GM19372 (cell line): Measurements from ENCODE around the gene SLC9A3.

Experiments
- ATAC-seq: cut with Tn5 transposase; IDR thresholded peaks from one replicate; pipeline ENCODE4 v1.9.1; 2021; ENCODE audit warnings: mild to moderate bottlenecking, low read depth, moderate library complexity; ENCODE audit not compliant: unreplicated experiment

SLC9A3 gene

GRCh38 chr5:423626-424261 lies 100.5 kb downstream of the SLC9A3 start:
- no peak for ATAC-seq

- no peak for ATAC-seq
These were observed 101.0 kb downstream of the SLC9A3 start for GRCh38 chr5:423233-423565.

GRCh38 chr5:422323-423232 lies 101.7 kb downstream of the SLC9A3 start:
- ATAC-seq, result no peak

- ATAC-seq, result no peak
These were observed 102.3 kb downstream of the SLC9A3 start for GRCh38 chr5:421901-422300.

- ATAC-seq, result no peak
These were observed 102.9 kb downstream of the SLC9A3 start for GRCh38 chr5:421287-421880.

GRCh38 chr5:420632-421286 lies 103.5 kb downstream of the SLC9A3 start:
- ATAC-seq, result no peak
